ENCODE results near the gene KRT16.

The KRT16 gene

GRCh38 chr17:41631898-41632285 lies 19.3 kb upstream of the KRT16 start:
- no peak overlapping the region for H3K4me3 ChIP-seq (ENCODE audit: low read depth, low read length)
- no peak overlapping the region for H2BK5ac ChIP-seq (ENCODE audit: low read depth, low read length, poor library complexity)
- no peak overlapping the region for H4K12ac ChIP-seq (ENCODE audit: low read depth, low read length)
- H2BK120ac ChIP-seq (ENCODE audit: insufficient read depth, low read length, poor library complexity), result no peak overlapping the region
- no peak overlapping the region for H3K4me2 ChIP-seq (ENCODE audit: low read length)
- H4K91ac ChIP-seq (ENCODE audit: low read depth, low read length), result no peak overlapping the region
- no CpG with 5 or more reads among the region's 15 CpGs for WGBS (ENCODE audit: extremely low coverage, insufficient coverage, insufficient read length)
- DNase-seq, result no peak
- peaks cover 9% of the 10 kb centered on the region for H3K9me3 ChIP-seq (ENCODE audit: insufficient read depth, low read depth, low read length)
- H3K36me3 ChIP-seq (ENCODE audit: control insufficient read depth in 1 of 2, insufficient read depth in 2 of 2, low read length in 2 of 2), result no peaks in the 10 kb centered on the region
- H3K23ac ChIP-seq (ENCODE audit: low read length), result no peak overlapping the region
- H3K14ac ChIP-seq (ENCODE audit: low read length), result no peak overlapping the region
- no peak overlapping the region for H3K27ac ChIP-seq (ENCODE audit: low read depth, low read length)
- H4K8ac ChIP-seq (ENCODE audit: low read depth, low read length), result no peak overlapping the region
- H3K79me1 ChIP-seq (ENCODE audit: low read length), result no peaks in the 10 kb centered on the region
- H3K79me2 ChIP-seq (ENCODE audit: control insufficient read depth, insufficient read depth, low read length, poor library complexity), result no peaks in the 10 kb centered on the region
- no peak overlapping the region for H2BK12ac ChIP-seq (ENCODE audit: low read length)
- no peak overlapping the region for H3K18ac ChIP-seq (ENCODE audit: low read length)
- no peak overlapping the region for H3K9ac ChIP-seq (ENCODE audit: low read length)
- peaks cover 4 to 14% of the 10 kb centered on the region in 2 experiments for H3K4me1 ChIP-seq (ENCODE audit: control insufficient read depth in 1 of 2, insufficient read depth in 2 of 2, low read length in 2 of 2)
- no peaks in the 10 kb centered on the region for H3K27me3 ChIP-seq (ENCODE audit: insufficient read depth, low read length)
- H2AK5ac ChIP-seq (ENCODE audit: low read length), result no peak overlapping the region
- H3K4ac ChIP-seq (ENCODE audit: low read depth, low read length), result no peak overlapping the region
- H2AFZ ChIP-seq (ENCODE audit: insufficient read depth, low read length, poor library complexity), result no peak overlapping the region

DNA sequence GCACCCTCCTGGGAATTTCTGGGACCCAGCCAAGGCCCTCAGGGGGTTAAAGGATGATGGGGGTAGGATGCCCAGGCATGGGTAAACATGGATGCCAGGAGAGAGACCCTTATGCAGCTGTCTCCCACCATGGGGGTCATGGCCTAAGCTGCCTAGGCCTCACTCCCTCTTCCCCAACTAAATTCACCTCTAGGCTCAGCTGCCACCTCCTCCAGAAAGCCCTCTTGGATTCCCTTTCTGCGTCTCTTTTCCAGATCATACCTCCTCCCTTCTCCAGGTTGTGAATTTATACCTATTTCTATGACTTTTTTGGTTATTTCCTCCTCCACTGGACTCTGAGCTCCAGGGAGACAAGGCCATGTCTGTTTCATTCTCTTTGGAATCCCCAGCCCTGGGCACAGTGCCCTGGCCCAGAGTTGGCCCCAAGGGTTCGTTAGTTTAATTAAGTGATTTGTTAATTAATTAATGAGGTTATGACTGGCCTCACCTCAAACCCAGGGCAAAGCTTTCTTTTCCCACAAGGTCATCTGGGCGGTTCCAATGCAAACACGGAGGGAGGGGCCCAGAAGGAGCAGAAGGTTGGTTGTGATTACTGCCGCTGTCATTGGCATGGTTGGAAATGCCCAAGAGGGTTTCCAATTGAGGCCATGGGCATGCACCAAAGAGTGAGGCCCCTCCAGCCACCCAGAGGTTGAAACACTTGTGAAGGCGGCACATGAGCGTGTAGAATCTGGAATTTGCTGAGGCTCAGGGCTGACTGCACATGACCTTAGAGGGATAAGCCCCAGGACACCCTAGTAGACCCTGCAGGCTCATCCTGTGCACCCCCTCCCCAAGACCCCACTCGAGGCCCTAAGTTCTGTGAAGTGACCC lies 18.7 kb upstream of the KRT16 start:
- Histone ChIP-seq H3K23ac (ENCODE audit: low read length) (no peak overlapping the region), H3K36me3 (ENCODE audit: control insufficient read depth in 1 of 2, insufficient read depth in 2 of 2, low read length in 2 of 2) (no peaks in the 10 kb centered on the region), H4K91ac (ENCODE audit: low read depth, low read length) (no peak overlapping the region), H3K9ac (ENCODE audit: low read length) (no peak overlapping the region), H2BK12ac (ENCODE audit: low read length) (no peak overlapping the region), H3K18ac (ENCODE audit: low read length) (no peak overlapping the region), H4K12ac (ENCODE audit: low read depth, low read length) (no peak overlapping the region), H3K9me3 (ENCODE audit: insufficient read depth, low read depth, low read length) (peaks cover 9% of the 10 kb centered on the region), H2AK5ac (ENCODE audit: low read length) (no peak overlapping the region), H3K27me3 (ENCODE audit: insufficient read depth, low read length) (no peaks in the 10 kb centered on the region), H3K27ac (ENCODE audit: low read depth, low read length) (no peak overlapping the region), H3K4ac (ENCODE audit: low read depth, low read length) (no peak overlapping the region), H3K4me2 (ENCODE audit: low read length) (no peak overlapping the region), H3K14ac (ENCODE audit: low read length) (no peak overlapping the region), H4K8ac (ENCODE audit: low read depth, low read length) (no peak overlapping the region), H2BK5ac (ENCODE audit: low read depth, low read length, poor library complexity) (no peak overlapping the region), H3K4me1 (ENCODE audit: control insufficient read depth in 1 of 2, insufficient read depth in 2 of 2, low read length in 2 of 2) (peaks cover 3 to 10% of the 10 kb centered on the region in 2 experiments), H2BK120ac (ENCODE audit: insufficient read depth, low read length, poor library complexity) (no peak overlapping the region), H2AFZ (ENCODE audit: insufficient read depth, low read length, poor library complexity) (no peak overlapping the region), H3K79me1 (ENCODE audit: low read length) (no peaks in the 10 kb centered on the region), H3K4me3 (ENCODE audit: low read depth, low read length) (no peak overlapping the region), H3K79me2 (ENCODE audit: control insufficient read depth, insufficient read depth, low read length, poor library complexity) (no peaks in the 10 kb centered on the region)
- WGBS (ENCODE audit: extremely low coverage, insufficient coverage, insufficient read length), result no CpG with 5 or more reads among the region's 8 CpGs
- no peak for DNase-seq

GRCh38 chr17:41629826-41630670 lies 17.5 kb upstream of the KRT16 start:
- Histone ChIP-seq H3K4me3 (ENCODE audit: low read depth, low read length) (no peak overlapping the region), H2BK5ac (ENCODE audit: low read depth, low read length, poor library complexity) (no peak overlapping the region), H2AFZ (ENCODE audit: insufficient read depth, low read length, poor library complexity) (no peak overlapping the region), H3K27ac (ENCODE audit: low read depth, low read length) (no peak overlapping the region), H3K27me3 (ENCODE audit: insufficient read depth, low read length) (no peaks in the 10 kb centered on the region), H2BK120ac (ENCODE audit: insufficient read depth, low read length, poor library complexity) (no peak overlapping the region), H4K8ac (ENCODE audit: low read depth, low read length) (no peak overlapping the region), H4K91ac (ENCODE audit: low read depth, low read length) (no peak overlapping the region), H3K4me1 (ENCODE audit: control insufficient read depth in 1 of 2, insufficient read depth in 2 of 2, low read length in 2 of 2) (peaks cover 3 to 10% of the 10 kb centered on the region in 2 experiments), H3K79me1 (ENCODE audit: low read length) (no peaks in the 10 kb centered on the region), H4K12ac (ENCODE audit: low read depth, low read length) (no peak overlapping the region), H3K9me3 (ENCODE audit: insufficient read depth, low read depth, low read length) (peaks cover 9% of the 10 kb centered on the region), H3K9ac (ENCODE audit: low read length) (no peak overlapping the region), H2BK12ac (ENCODE audit: low read length) (no peak overlapping the region), H3K4me2 (ENCODE audit: low read length) (no peak overlapping the region), H3K23ac (ENCODE audit: low read length) (no peak overlapping the region), H2AK5ac (ENCODE audit: low read length) (no peak overlapping the region), H3K4ac (ENCODE audit: low read depth, low read length) (no peak overlapping the region), H3K36me3 (ENCODE audit: control insufficient read depth in 1 of 2, insufficient read depth in 2 of 2, low read length in 2 of 2) (no peaks in the 10 kb centered on the region), H3K79me2 (ENCODE audit: control insufficient read depth, insufficient read depth, low read length, poor library complexity) (no peaks in the 10 kb centered on the region), H3K14ac (ENCODE audit: low read length) (no peak overlapping the region), H3K18ac (ENCODE audit: low read length) (no peak overlapping the region)
- WGBS (ENCODE audit: extremely low coverage, insufficient coverage, insufficient read length), result no CpG with 5 or more reads among the region's 13 CpGs
- no peak for DNase-seq

DNA sequence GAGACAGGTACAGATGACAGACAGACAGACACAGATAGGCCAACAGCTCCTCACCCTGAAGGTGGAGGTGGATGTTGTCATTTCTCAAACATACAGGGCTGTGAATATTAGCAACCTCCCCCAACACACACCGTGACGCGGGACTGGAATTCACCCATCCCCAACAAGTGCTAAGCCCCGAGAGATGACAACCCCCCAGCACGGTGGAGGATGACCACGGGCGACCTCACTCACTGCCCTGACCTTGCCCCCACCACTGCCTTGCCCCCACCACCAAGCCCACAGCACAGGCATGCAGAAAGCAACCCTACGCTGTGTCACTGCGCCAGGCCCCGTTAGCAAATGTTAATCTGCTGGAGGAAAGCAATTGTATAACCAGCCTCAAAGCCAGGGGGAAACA lies 16.7 kb upstream of the KRT16 start:
- WGBS (ENCODE audit: extremely low coverage, insufficient coverage, insufficient read length), result no CpG with 5 or more reads among the region's 10 CpGs
- no peak for DNase-seq
- Histone ChIP-seq H2AK5ac (ENCODE audit: low read length) (no peak overlapping the region), H3K79me2 (ENCODE audit: control insufficient read depth, insufficient read depth, low read length, poor library complexity) (no peaks in the 10 kb centered on the region), H4K91ac (ENCODE audit: low read depth, low read length) (no peak overlapping the region), H3K4ac (ENCODE audit: low read depth, low read length) (no peak overlapping the region), H3K14ac (ENCODE audit: low read length) (no peak overlapping the region), H2AFZ (ENCODE audit: insufficient read depth, low read length, poor library complexity) (no peak overlapping the region), H4K8ac (ENCODE audit: low read depth, low read length) (no peak overlapping the region), H3K36me3 (ENCODE audit: control insufficient read depth in 1 of 2, insufficient read depth in 2 of 2, low read length in 2 of 2) (no peaks in the 10 kb centered on the region), H2BK5ac (ENCODE audit: low read depth, low read length, poor library complexity) (no peak overlapping the region), H3K4me2 (ENCODE audit: low read length) (no peak overlapping the region), H3K9me3 (ENCODE audit: insufficient read depth, low read depth, low read length) (peaks cover 9% of the 10 kb centered on the region), H2BK120ac (ENCODE audit: insufficient read depth, low read length, poor library complexity) (no peak overlapping the region), H4K12ac (ENCODE audit: low read depth, low read length) (no peak overlapping the region), H2BK12ac (ENCODE audit: low read length) (no peak overlapping the region), H3K79me1 (ENCODE audit: low read length) (peaks cover 2% of the 10 kb centered on the region), H3K4me3 (ENCODE audit: low read depth, low read length) (no peak overlapping the region), H3K27me3 (ENCODE audit: insufficient read depth, low read length) (no peaks in the 10 kb centered on the region), H3K9ac (ENCODE audit: low read length) (no peak overlapping the region), H3K4me1 (ENCODE audit: control insufficient read depth in 1 of 2, insufficient read depth in 2 of 2, low read length in 2 of 2) (peaks cover 3 to 5% of the 10 kb centered on the region in 2 experiments), H3K23ac (ENCODE audit: low read length) (no peak overlapping the region), H3K18ac (ENCODE audit: low read length) (no peak overlapping the region), H3K27ac (ENCODE audit: low read depth, low read length) (no peak overlapping the region)

All from trophoblast cell (in vitro differentiated cells and primary cell).